HepG2 (cell line): ENCODE results near the gene CLDN19. TPM values are rescaled to one million over a fixed set of nuclear protein-coding genes. Genes with fewer than 3 reads are reported as not detected.

Experiments used
- CERS6 ChIP-seq: sonication (generic); formaldehyde crosslinking; IDR thresholded peaks from 2 replicates; pipeline ENCODE4 v1.5.0; 2020; ENCODE audit warnings: missing genetic modification reagents
- SMC3 ChIP-seq: IDR thresholded peaks from 2 replicates; pipeline ENCODE4 v1.6.1; 2011; ENCODE audit warnings: low read length, improper control_type of control experiment
- ZBTB40 ChIP-seq, 2 experiments: fragments of 450-650 bp in 1 of 2; sonication (generic) in 1 of 2; formaldehyde crosslinking in 1 of 2; IDR thresholded peaks; 2 replicates each; pipeline versions ENCODE4 v1.6.1 to v1.8.0; 2016 to 2022; ENCODE audit warnings: antibody characterized with exemption in 1 of 2, mild to moderate bottlenecking in 1 of 2, missing genetic modification reagents in 1 of 2
- ZHX2 ChIP-seq, 2 experiments: sonication (generic) in 1 of 2; formaldehyde crosslinking in 1 of 2; IDR thresholded peaks; 2 replicates each; pipeline versions ENCODE4 v1.6.1 to v1.9.0; 2014 to 2022; ENCODE audit warnings: antibody characterized with exemption in 1 of 2, borderline replicate concordance in 1 of 2, inconsistent platforms in 1 of 2, low read depth in 1 of 2, missing genetic modification reagents in 1 of 2
- ZNF839 ChIP-seq: sonication (generic); formaldehyde crosslinking; IDR thresholded peaks from 2 replicates; pipeline ENCODE4 v1.4.0; 2020; ENCODE audit warnings: missing genetic modification reagents, mild to moderate bottlenecking, borderline replicate concordance
- ZSCAN25 ChIP-seq: sonication (generic); formaldehyde crosslinking; IDR thresholded peaks from 2 replicates; pipeline ENCODE4 v1.8.0; 2022; ENCODE audit warnings: mild to moderate bottlenecking, missing genetic modification reagents
- polyA plus RNA-seq, 8 experiments: library from polyadenylated mRNA; depleted of rRNA in 3 of 8; stranded (reverse) in 7 of 8; unstranded in 1 of 8; fragments of >200 nt; fragmentation: Illumina TruSeq in 4 of 8; extraction: Trizol in 4 of 8; gene quantifications; 2 replicates each; pipeline versions ENCODE4 v1.2.1 to v1.2.3, GENCODE V29; 2011 to 2016; ENCODE audit warnings: low read depth in 4 of 8, missing spikeins in 1 of 8, mixed read lengths in 1 of 8; ENCODE audit not compliant: insufficient read depth in 1 of 8
- total RNA-seq, 5 experiments: library from RNA; depleted of rRNA; stranded (reverse); fragments of >200 nt; fragmentation: Illumina TruSeq; extraction: Trizol; gene quantifications; 2 replicates each; pipeline ENCODE4 v1.2.3, GENCODE V29; 2016; ENCODE audit warnings: low read depth in 1 of 5
- TF ChIP-seq, protein P1 (sequence below): sonication (generic); formaldehyde crosslinking; IDR thresholded peaks from 2 replicates; pipeline ENCODE4 v1.5.1; 2020; ENCODE audit warnings: mild to moderate bottlenecking, missing genetic modification reagents, moderate library complexity

Gene CLDN19
- total and polyA plus RNA-seq, 2 of the 13 experiments (the other 11 are each of a cell fraction or from before 2014, with no cell fraction given), result 5.0 to 7.6 TPM

DNA sequence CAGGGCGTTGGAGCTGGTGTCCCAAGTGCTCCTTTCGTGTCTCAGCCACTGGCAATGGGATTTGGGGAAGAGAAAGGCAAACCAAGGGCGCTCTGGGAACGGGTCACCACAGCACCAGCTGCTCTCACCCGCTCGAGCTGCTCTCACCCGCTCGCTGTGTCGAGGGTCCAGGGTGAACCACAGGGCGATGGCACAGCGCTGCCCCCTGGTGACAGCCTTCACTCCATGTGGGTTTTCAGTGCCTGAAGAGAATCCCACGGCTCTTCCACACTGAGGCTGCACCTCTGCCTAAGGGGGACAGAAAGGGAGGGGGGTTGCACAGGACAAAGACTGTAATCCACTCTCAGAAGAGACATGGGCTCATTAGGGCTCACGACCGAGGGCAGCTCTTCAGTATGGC, 7.1 kb upstream of the CLDN19 start (continued):
- no peak for TF ChIP-seq ZBTB40 (IDR thresholded peaks at IDR 0.05)
- no peak for TF ChIP-seq ZBTB40 (CRISPR knock-in tag; IDR thresholded peaks at IDR 0.05)
- TF ChIP-seq, protein P1, sequence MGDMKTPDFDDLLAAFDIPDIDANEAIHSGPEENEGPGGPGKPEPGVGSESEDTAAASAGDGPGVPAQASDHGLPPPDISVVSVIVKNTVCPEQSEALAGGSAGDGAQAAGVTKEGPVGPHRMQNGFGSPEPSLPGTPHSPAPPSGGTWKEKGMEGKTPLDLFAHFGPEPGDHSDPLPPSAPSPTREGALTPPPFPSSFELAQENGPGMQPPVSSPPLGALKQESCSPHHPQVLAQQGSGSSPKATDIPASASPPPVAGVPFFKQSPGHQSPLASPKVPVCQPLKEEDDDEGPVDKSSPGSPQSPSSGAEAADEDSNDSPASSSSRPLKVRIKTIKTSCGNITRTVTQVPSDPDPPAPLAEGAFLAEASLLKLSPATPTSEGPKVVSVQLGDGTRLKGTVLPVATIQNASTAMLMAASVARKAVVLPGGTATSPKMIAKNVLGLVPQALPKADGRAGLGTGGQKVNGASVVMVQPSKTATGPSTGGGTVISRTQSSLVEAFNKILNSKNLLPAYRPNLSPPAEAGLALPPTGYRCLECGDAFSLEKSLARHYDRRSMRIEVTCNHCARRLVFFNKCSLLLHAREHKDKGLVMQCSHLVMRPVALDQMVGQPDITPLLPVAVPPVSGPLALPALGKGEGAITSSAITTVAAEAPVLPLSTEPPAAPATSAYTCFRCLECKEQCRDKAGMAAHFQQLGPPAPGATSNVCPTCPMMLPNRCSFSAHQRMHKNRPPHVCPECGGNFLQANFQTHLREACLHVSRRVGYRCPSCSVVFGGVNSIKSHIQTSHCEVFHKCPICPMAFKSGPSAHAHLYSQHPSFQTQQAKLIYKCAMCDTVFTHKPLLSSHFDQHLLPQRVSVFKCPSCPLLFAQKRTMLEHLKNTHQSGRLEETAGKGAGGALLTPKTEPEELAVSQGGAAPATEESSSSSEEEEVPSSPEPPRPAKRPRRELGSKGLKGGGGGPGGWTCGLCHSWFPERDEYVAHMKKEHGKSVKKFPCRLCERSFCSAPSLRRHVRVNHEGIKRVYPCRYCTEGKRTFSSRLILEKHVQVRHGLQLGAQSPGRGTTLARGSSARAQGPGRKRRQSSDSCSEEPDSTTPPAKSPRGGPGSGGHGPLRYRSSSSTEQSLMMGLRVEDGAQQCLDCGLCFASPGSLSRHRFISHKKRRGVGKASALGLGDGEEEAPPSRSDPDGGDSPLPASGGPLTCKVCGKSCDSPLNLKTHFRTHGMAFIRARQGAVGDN (CRISPR knock-in tag), result peak; percentile 44
- no peak for TF ChIP-seq CERS6 (CRISPR knock-in tag)
- TF ChIP-seq SMC3, result peak; percentile 63
- no peak for TF ChIP-seq ZHX2 (IDR thresholded peaks at IDR 0.05; ENCODE audit: low read depth)
- no peak for TF ChIP-seq ZHX2 (CRISPR knock-in tag; IDR thresholded peaks at IDR 0.05; ENCODE audit: borderline replicate concordance)
- TF ChIP-seq ZSCAN25 (CRISPR knock-in tag), result no peak
- no peak for TF ChIP-seq ZNF839 (CRISPR knock-in tag)
